Stimulated activated CD4-positive, alpha-beta T cell treated with anti-CD3 and anti-CD28 coated beads, Interleukin-1b, Interleukin-23, amount 100 ng/mL, for 24 hours (primary cell): ENCODE measurements around the gene TNFRSF13B.
"Not testable (repeated sequence)": the region's sequence is repeated elsewhere in the genome, so short reads cannot be mapped to it uniquely, and the experiment has no call there.

Experiments
- DNase-seq, 4 experiments: peaks; one replicate each; pipeline ENCODE4 v3.0.0-alpha.2; 2020; ENCODE audit warnings: low read depth in 4 of 4, low spot score in 1 of 4

TNFRSF13B gene

GRCh38 chr17:16912021-16912962, 59.6 kb downstream of the TNFRSF13B start:
- no peak for DNase-seq

DNA sequence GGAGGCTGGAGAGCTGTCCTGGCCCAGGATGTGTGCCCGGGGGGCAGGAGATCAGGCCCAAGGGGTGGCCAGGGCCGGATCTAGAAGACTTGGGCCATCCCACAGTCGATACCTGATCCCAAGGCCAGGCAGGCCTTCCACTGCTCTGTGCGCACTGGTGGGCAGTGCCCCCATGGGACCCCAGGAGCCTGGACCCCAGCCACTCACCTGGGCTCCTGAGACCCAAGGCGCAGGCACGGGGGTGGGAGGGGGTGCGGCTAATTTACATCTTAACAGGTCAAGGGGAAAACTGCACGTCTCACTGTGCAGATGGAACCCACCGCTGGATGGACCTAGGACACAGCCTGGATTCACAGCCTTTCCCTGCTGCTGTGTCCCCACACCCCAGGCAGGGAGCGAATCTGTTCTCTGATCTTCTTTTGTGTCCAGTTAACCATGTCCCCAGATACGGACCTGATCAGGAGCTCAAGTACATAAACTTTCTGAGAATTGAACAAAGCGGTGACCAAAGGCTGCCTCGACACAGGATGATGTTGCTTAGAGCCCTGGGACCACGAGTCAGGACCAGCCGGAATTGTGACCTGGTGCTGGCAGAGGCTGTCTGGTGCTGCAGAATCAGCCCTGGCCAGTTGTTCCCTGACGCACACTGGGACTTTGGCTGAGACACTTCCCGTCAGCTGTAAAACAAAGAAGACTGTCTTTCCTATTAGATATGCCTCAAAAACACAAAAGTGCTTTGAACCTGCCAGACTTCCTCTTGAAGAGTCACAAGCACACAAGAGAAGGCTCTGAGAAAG, 60.6 kb downstream of the TNFRSF13B start:
- DNase-seq: no peak

DNA sequence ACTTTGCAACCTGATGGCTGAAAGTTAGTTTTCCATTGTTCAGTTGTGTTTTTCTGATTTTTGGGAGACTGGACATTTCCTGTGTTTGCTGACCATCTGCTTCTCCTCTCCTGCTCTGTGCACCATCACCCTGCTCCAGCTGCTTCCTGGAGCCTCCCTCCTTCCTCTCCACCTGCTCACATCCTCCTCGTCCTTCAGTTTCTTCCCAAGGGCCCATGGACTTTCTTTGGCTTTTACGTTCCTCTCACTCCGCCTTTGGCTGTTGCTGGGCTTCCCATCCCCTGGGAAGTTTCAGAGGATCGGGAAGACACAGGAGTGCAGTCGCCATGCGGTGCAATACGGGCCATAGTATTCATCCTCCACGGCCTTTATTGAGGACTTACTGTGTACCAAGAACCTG, 61.6 kb downstream of the TNFRSF13B start:
- DNase-seq: no peak

- no peak for DNase-seq
Observed at GRCh38 chr17:16909472-16910246, 62.3 kb downstream of the TNFRSF13B start.

DNA sequence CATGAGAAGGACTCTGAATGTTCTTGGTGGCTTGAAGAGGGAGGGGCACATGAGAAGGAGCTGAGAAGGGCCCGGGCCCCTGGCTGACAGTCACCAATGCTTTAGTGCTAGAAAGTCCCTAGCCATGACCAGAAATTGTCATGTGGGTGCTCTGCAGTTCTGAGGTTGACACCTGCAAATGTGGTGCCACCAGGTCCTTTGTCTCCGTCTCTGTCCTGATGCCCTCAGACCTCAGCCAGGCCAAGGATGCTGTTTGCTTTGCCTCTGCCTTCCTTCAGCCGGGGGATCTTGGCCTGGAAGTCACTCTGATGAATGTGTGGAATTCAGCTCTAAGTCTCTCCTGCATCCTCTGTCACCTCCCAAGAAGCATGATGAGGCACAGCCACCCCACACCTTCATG, 63.6 kb downstream of the TNFRSF13B start:
- DNase-seq: no peak

- no peak for DNase-seq
Observed at GRCh38 chr17:16906680-16907079, 65.2 kb downstream of the TNFRSF13B start.

- no peak for DNase-seq
Observed at GRCh38 chr17:16905593-16906191, 66.2 kb downstream of the TNFRSF13B start.

DNA sequence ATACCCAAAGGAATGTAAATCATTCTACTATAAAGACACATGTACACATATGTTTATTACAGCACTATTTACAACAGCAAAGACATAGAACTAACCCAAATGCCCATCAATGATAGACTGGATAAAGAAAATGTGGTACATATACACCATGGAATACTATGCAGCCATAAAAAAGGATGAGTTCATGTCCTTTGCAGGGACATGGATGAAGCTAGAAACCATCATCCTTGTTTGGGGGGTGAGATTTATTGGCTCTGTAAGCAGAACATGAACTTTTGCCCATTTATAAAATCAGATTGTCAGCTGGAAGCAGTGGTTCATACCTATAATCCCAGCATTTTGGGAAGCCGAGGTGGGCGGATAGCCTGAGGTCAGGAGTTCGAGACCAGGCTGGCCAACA, 68.8 kb downstream of the TNFRSF13B start:
- not testable (repeated sequence) for DNase-seq

- DNase-seq: no peak
Observed at GRCh38 chr17:16900288-16900882, 71.5 kb downstream of the TNFRSF13B start.

DNA sequence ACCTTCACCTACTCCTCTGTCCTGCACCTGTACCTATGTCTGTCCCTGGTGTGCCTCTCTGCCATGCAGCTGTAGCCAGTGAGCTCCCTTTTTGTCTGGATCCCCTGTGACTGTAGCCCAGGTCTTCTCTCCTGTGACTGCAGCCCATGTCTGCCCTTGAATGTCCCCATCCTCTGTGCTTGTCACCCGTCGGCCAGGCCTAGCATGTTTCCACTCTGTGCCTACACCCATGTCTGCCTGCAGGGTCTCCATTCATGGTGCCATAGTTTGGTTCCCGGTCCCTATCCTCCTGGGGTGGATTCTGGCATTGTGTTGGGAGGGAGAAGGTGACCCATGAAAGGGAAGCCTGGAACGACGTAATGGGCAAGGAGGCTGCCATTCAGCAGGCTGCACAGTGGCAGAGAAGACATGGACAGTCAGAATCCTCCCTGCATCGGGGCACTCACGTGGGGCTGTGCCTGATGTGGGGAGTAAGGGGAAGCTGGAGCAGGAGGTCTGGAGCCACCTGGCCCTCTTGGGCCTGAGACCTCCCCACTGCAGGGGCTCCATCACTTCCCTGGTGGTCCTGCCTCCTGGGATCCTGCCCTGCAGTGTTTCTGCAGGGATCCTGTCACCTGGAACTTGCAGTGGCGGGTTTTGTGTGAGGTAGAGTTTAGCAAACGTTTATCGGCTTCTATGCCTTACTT, 74.6 kb downstream of the TNFRSF13B start:
- DNase-seq: not testable (repeated sequence)

- DNase-seq: not testable (repeated sequence)
Observed at GRCh38 chr17:16896235-16896634, 75.7 kb downstream of the TNFRSF13B start.

DNA sequence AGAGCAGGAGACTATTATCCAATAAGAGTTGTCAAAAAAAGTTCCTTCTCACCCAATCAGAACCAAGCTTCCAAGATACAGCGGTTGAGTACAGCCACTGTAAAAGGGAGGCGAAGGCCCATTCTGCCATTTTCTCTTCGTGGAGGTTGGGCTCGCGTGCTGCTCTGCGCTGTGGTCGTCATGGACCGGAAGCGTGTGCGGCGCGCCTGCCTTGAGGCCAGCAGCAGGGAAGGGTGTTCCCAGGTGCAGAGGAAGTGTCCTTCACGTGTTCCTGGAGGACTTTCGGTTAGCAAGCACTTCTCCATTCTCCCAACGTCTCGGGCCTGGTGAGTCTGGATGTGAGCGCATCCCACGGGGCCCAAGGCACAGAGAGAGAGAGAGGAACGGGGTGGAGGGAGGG, 78.4 kb downstream of the TNFRSF13B start:
- DNase-seq: not testable (repeated sequence)

DNA sequence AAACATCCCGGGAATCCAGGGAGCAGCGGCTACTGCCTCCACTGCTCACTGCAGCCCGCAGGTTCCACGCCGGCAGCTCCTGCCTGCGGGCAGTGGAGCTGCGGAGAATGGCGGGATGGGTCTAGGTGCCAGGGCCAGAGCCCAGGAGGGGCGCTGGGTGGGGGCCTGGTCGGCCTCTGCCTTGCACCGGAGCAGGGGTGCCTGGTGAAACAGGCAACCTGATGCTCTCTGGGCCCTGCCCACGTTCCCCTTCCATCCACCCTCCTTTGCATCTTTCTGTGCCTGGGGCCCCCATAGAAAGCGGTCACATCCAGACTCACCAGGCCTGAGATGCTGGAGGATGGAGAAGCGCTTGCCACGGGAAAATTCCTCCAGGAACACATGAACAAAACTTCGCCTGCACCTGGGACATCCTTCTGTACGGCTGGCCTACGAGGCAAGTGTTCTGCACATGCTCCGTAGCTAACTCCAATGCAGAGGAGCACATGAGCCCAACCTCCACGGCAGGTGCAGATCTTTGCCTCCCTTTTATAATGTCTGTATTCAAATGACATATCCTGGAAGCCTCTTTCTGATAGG, 79.0 kb downstream of the TNFRSF13B start:
- DNase-seq: not testable (repeated sequence)

DNA sequence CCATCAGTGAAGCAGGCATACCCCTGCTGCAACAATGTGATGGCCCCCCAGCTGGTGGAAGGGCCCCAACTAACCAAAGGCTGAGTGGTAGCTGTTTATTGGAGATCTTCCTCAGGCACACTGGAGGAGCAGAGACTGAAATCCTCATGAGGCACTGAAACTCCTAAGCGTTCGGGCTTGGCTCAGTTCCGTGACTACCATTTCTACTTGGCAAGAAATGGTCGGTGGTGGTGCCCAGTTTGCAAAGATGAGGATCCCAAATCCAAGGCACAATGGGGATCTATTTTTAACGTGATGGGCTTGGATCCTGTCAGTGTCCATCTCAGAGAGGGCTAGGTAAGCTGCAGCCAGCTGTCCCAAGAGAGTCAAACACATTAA, 82.8 kb downstream of the TNFRSF13B start:
- no peak for DNase-seq
